Measurements from ENCODE around the gene ZCCHC17.

Gene ZCCHC17

GRCh38 chr1:31310198-31310597 is 13.4 kb downstream of the ZCCHC17 start:
- TF ChIP-seq EZH2phosphoT487 (IDR thresholded peaks at IDR 0.05; ENCODE audit: low read depth) (no peak), CTCF (IDR thresholded peaks at IDR 0.05; ENCODE audit: low read depth, low read length) (no peak)
- Histone ChIP-seq H3K4me1 (ENCODE audit: low read length) (no peaks in the 10 kb centered on the region), H3K27ac (ENCODE audit: low read length) (no peak overlapping the region), H3K4me3 (ENCODE audit: low read length) (no peak overlapping the region), H3K36me3 (replicated peaks; ENCODE audit: low read depth, low read length) (no peaks in the 10 kb centered on the region), H3K79me2 (ENCODE audit: low read length) (no peaks in the 10 kb centered on the region), H3K9me3 (ENCODE audit: insufficient read depth, low read length) (no peaks in the 10 kb centered on the region), H4K20me1 (ENCODE audit: insufficient read depth, low read length) (no peaks in the 10 kb centered on the region), H3K27me3 (ENCODE audit: low read depth, low read length) (no peaks in the 10 kb centered on the region), H2AFZ (ENCODE audit: low read depth, low read length) (no peak overlapping the region), H3K9ac (ENCODE audit: low read length) (no peak overlapping the region), H3K4me2 (ENCODE audit: low read length) (no peak overlapping the region)

- Histone ChIP-seq H3K27me3 (ENCODE audit: low read depth, low read length) (no peaks in the 10 kb centered on the region), H3K27ac (ENCODE audit: low read length) (no peak overlapping the region), H3K4me1 (ENCODE audit: low read length) (no peaks in the 10 kb centered on the region), H3K79me2 (ENCODE audit: low read length) (no peaks in the 10 kb centered on the region), H3K9me3 (ENCODE audit: insufficient read depth, low read length) (no peaks in the 10 kb centered on the region), H3K4me3 (ENCODE audit: low read length) (no peak overlapping the region), H4K20me1 (ENCODE audit: insufficient read depth, low read length) (no peaks in the 10 kb centered on the region), H3K9ac (ENCODE audit: low read length) (no peak overlapping the region), H3K4me2 (ENCODE audit: low read length) (no peak overlapping the region), H3K36me3 (replicated peaks; ENCODE audit: low read depth, low read length) (peaks cover 2% of the 10 kb centered on the region), H2AFZ (ENCODE audit: low read depth, low read length) (no peak overlapping the region)
- TF ChIP-seq EZH2phosphoT487 (IDR thresholded peaks at IDR 0.05; ENCODE audit: low read depth) (no peak), CTCF (IDR thresholded peaks at IDR 0.05; ENCODE audit: low read depth, low read length) (no peak)
Observed at GRCh38 chr1:31315902-31316301, 19.1 kb downstream of the ZCCHC17 start.

- no peak overlapping the region for H3K27ac ChIP-seq (ENCODE audit: low read length)
- H3K36me3 ChIP-seq (replicated peaks; ENCODE audit: low read depth, low read length), result peaks cover 2% of the 10 kb centered on the region
- H3K4me2 ChIP-seq (ENCODE audit: low read length), result no peak overlapping the region
- no peaks in the 10 kb centered on the region for H3K9me3 ChIP-seq (ENCODE audit: insufficient read depth, low read length)
- H3K4me1 ChIP-seq (ENCODE audit: low read length), result no peaks in the 10 kb centered on the region
- H2AFZ ChIP-seq (ENCODE audit: low read depth, low read length), result no peak overlapping the region
- no peak overlapping the region for H3K9ac ChIP-seq (ENCODE audit: low read length)
- H3K4me3 ChIP-seq (ENCODE audit: low read length), result no peak overlapping the region
- H3K27me3 ChIP-seq (ENCODE audit: low read depth, low read length), result no peaks in the 10 kb centered on the region
- no peaks in the 10 kb centered on the region for H3K79me2 ChIP-seq (ENCODE audit: low read length)
- H4K20me1 ChIP-seq (ENCODE audit: insufficient read depth, low read length), result no peaks in the 10 kb centered on the region
- no peak for TF ChIP-seq CTCF (IDR thresholded peaks at IDR 0.05; ENCODE audit: low read depth, low read length)
- no peak for TF ChIP-seq EZH2phosphoT487 (IDR thresholded peaks at IDR 0.05; ENCODE audit: low read depth)
Observed at GRCh38 chr1:31318146-31318545, 21.3 kb downstream of the ZCCHC17 start.

- H3K4me2 ChIP-seq (ENCODE audit: low read length), result no peak overlapping the region
- no peaks in the 10 kb centered on the region for H3K4me1 ChIP-seq (ENCODE audit: low read length)
- TF ChIP-seq CTCF (IDR thresholded peaks at IDR 0.05; ENCODE audit: low read depth, low read length), result no peak
- no peak for TF ChIP-seq EZH2phosphoT487 (IDR thresholded peaks at IDR 0.05; ENCODE audit: low read depth)
- no peak overlapping the region for H2AFZ ChIP-seq (ENCODE audit: low read depth, low read length)
- H3K9me3 ChIP-seq (ENCODE audit: insufficient read depth, low read length), result no peaks in the 10 kb centered on the region
- H3K9ac ChIP-seq (ENCODE audit: low read length), result no peak overlapping the region
- no peaks in the 10 kb centered on the region for H3K27me3 ChIP-seq (ENCODE audit: low read depth, low read length)
- H3K36me3 ChIP-seq (replicated peaks; ENCODE audit: low read depth, low read length), result peaks cover 2% of the 10 kb centered on the region
- H4K20me1 ChIP-seq (ENCODE audit: insufficient read depth, low read length), result no peaks in the 10 kb centered on the region
- no peaks in the 10 kb centered on the region for H3K79me2 ChIP-seq (ENCODE audit: low read length)
- H3K27ac ChIP-seq (ENCODE audit: low read length), result no peak overlapping the region
- H3K4me3 ChIP-seq (ENCODE audit: low read length), result no peak overlapping the region
Observed at GRCh38 chr1:31324093-31324492, 27.3 kb downstream of the ZCCHC17 start.
